IgD-negative memory B cell (primary cell): ENCODE results near the gene SMAD4. TPM values are rescaled to one million over a fixed set of nuclear protein-coding genes. Genes with fewer than 3 reads are reported as not detected.

Source experiments
- H3K27ac Mint-ChIP-seq, 3 donors: one replicate each; pipeline ENCODE4 v1.8.0; 2020 to 2022; ENCODE audit warnings: mild to moderate bottlenecking in 3 of 3, mixed read lengths in 3 of 3, moderate library complexity in 1 of 3
- H3K27me3 Mint-ChIP-seq: one replicate; pipeline ENCODE4 v1.8.0; 2021; ENCODE audit warnings: mixed read lengths
- H3K36me3 Mint-ChIP-seq: one replicate; pipeline ENCODE4 v1.8.0; 2020; ENCODE audit warnings: mild to moderate bottlenecking, mixed read lengths
- H3K4me1 Mint-ChIP-seq, 3 donors: one replicate each; pipeline ENCODE4 v1.8.0; 2020 to 2022; ENCODE audit warnings: mixed read lengths in 3 of 3, mild to moderate bottlenecking in 1 of 3
- H3K4me3 Mint-ChIP-seq, 4 donors: one replicate each; pipeline ENCODE4 v1.8.0; 2020 to 2022; ENCODE audit warnings: mild to moderate bottlenecking in 4 of 4, mixed read lengths in 4 of 4, moderate library complexity in 3 of 4
- H3K9me3 Mint-ChIP-seq, 3 donors: one replicate each; pipeline ENCODE4 v1.8.0; 2020 to 2021; ENCODE audit warnings: mixed read lengths in 3 of 3, mild to moderate bottlenecking in 1 of 3
- polyA plus RNA-seq: library from polyadenylated mRNA; unstranded; fragments of 300-500 nt; fragmentation: Illumina TruSeq; gene quantifications from one replicate; pipeline ENCODE4 v1.2.3, GENCODE V29; 2021

The SMAD4 gene
- polyA plus RNA-seq, 1 donor from 2014 or later, result 54.7 TPM

- Mint-ChIP-seq H3K27me3 (no peaks in the 10 kb centered on the region), H3K4me1 (no peaks in the 10 kb centered on the region), H3K9me3 (no peaks in the 10 kb centered on the region), H3K27ac (no peak overlapping the region), H3K4me3 (no peak overlapping the region), H3K36me3 (peaks cover 3% of the 10 kb centered on the region)
Measured at GRCh38 chr18:51009072-51009471, 20.9 kb upstream of the SMAD4 start.

GRCh38 chr18:51010218-51010617 is 19.8 kb upstream of the SMAD4 start:
- H3K27ac Mint-ChIP-seq, result no peak overlapping the region
- H3K36me3 Mint-ChIP-seq, result peaks cover 9% of the 10 kb centered on the region
- no peaks in the 10 kb centered on the region for H3K27me3 Mint-ChIP-seq
- no peaks in the 10 kb centered on the region for H3K4me1 Mint-ChIP-seq
- H3K9me3 Mint-ChIP-seq, result no peaks in the 10 kb centered on the region
- no peak overlapping the region for H3K4me3 Mint-ChIP-seq

- no peaks in the 10 kb centered on the region for H3K4me1 Mint-ChIP-seq
- no peak overlapping the region for H3K4me3 Mint-ChIP-seq
- no peak overlapping the region for H3K27ac Mint-ChIP-seq
- H3K36me3 Mint-ChIP-seq, result peaks cover 9% of the 10 kb centered on the region
- H3K27me3 Mint-ChIP-seq, result no peaks in the 10 kb centered on the region
- H3K9me3 Mint-ChIP-seq, result no peaks in the 10 kb centered on the region
Measured at GRCh38 chr18:51011709-51012108, 18.3 kb upstream of the SMAD4 start.

GRCh38 chr18:51012441-51012840 is 17.6 kb upstream of the SMAD4 start:
- Mint-ChIP-seq H3K4me3 (no peak overlapping the region), H3K27me3 (no peaks in the 10 kb centered on the region), H3K9me3 (no peaks in the 10 kb centered on the region), H3K27ac (peak overlapping the region in 1 of 3 donors; percentile 24), H3K36me3 (peaks cover 9% of the 10 kb centered on the region), H3K4me1 (no peaks in the 10 kb centered on the region)

- no peaks in the 10 kb centered on the region for H3K9me3 Mint-ChIP-seq
- H3K4me1 Mint-ChIP-seq, result no peaks in the 10 kb centered on the region
- H3K4me3 Mint-ChIP-seq, result no peak overlapping the region
- H3K36me3 Mint-ChIP-seq, result peaks cover 9% of the 10 kb centered on the region
- H3K27ac Mint-ChIP-seq, result no peak overlapping the region
- no peaks in the 10 kb centered on the region for H3K27me3 Mint-ChIP-seq
Measured at GRCh38 chr18:51013259-51013658, 16.8 kb upstream of the SMAD4 start.

GRCh38 chr18:51017140-51017879 is 12.7 kb upstream of the SMAD4 start:
- peaks cover 10% of the 10 kb centered on the region for H3K36me3 Mint-ChIP-seq
- H3K27me3 Mint-ChIP-seq, result no peaks in the 10 kb centered on the region
- peaks cover 0 to 2% (median 0%) of the 10 kb centered on the region in 3 donors for H3K4me1 Mint-ChIP-seq
- H3K9me3 Mint-ChIP-seq, result no peaks in the 10 kb centered on the region
- H3K4me3 Mint-ChIP-seq, result no peak overlapping the region
- no peak overlapping the region for H3K27ac Mint-ChIP-seq

- Mint-ChIP-seq H3K27me3 (no peaks in the 10 kb centered on the region), H3K36me3 (peaks cover 2% of the 10 kb centered on the region), H3K9me3 (peaks cover 0 to 4% (median 0%) of the 10 kb centered on the region in 3 donors), H3K4me3 (no peak overlapping the region), H3K27ac (no peak overlapping the region), H3K4me1 (peaks cover 1 to 5% (median 2%) of the 10 kb centered on the region in 3 donors)
Measured at GRCh38 chr18:51020536-51020935, 9.5 kb upstream of the SMAD4 start.

GRCh38 chr18:51021226-51021965 is 8.6 kb upstream of the SMAD4 start:
- Mint-ChIP-seq H3K4me1 (peaks cover 1 to 5% (median 2%) of the 10 kb centered on the region in 3 donors), H3K4me3 (no peak overlapping the region), H3K27ac (no peak overlapping the region), H3K36me3 (peaks cover 2% of the 10 kb centered on the region), H3K27me3 (no peaks in the 10 kb centered on the region), H3K9me3 (peaks cover 0 to 4% (median 0%) of the 10 kb centered on the region in 3 donors)

- no peak overlapping the region for H3K27ac Mint-ChIP-seq
- no peaks in the 10 kb centered on the region for H3K36me3 Mint-ChIP-seq
- no peaks in the 10 kb centered on the region for H3K27me3 Mint-ChIP-seq
- peaks cover 12 to 25% (median 17%) of the 10 kb centered on the region in 3 donors for H3K4me1 Mint-ChIP-seq
- H3K9me3 Mint-ChIP-seq, result peaks cover 0 to 4% (median 0%) of the 10 kb centered on the region in 3 donors
- no peak overlapping the region for H3K4me3 Mint-ChIP-seq
Measured at GRCh38 chr18:51025512-51025911, 4.5 kb upstream of the SMAD4 start.

- Mint-ChIP-seq H3K27ac (peak overlapping the region in 1 of 3 donors; percentile 98), H3K36me3 (no peaks in the 10 kb centered on the region), H3K4me1 (peaks cover 28 to 41% (median 36%) of the 10 kb centered on the region in 3 donors), H3K27me3 (no peaks in the 10 kb centered on the region), H3K9me3 (peaks cover 0 to 4% (median 0%) of the 10 kb centered on the region in 3 donors), H3K4me3 (peak overlapping the region in 3 of 4 donors; percentile 2 to 98 (median 43))
Measured at GRCh38 chr18:51028201-51028805, 1.7 kb upstream of the SMAD4 start.

GRCh38 chr18:51029378-51029693 is 677 bp upstream of the SMAD4 start:
- peak overlapping the region; percentile 97 to 98 (median 98) for H3K27ac Mint-ChIP-seq
- peaks cover 34 to 42% (median 37%) of the 10 kb centered on the region in 3 donors for H3K4me1 Mint-ChIP-seq
- peak overlapping the region; percentile 90 to 98 (median 97) for H3K4me3 Mint-ChIP-seq
- H3K27me3 Mint-ChIP-seq, result no peaks in the 10 kb centered on the region
- no peaks in the 10 kb centered on the region for H3K36me3 Mint-ChIP-seq
- no peaks in the 10 kb centered on the region for H3K9me3 Mint-ChIP-seq

GRCh38 chr18:51030537-51031258 is 685 bp downstream of the SMAD4 start:
- Mint-ChIP-seq H3K27ac (peak overlapping the region; percentile 92 to 97 (median 95)), H3K4me1 (peaks cover 36 to 54% (median 47%) of the 10 kb centered on the region in 3 donors), H3K36me3 (no peaks in the 10 kb centered on the region), H3K9me3 (no peaks in the 10 kb centered on the region), H3K27me3 (no peaks in the 10 kb centered on the region), H3K4me3 (peak overlapping the region; percentile 91 to 97 (median 94))

- H3K9me3 Mint-ChIP-seq, result no peaks in the 10 kb centered on the region
- H3K4me1 Mint-ChIP-seq, result peaks cover 41 to 62% (median 53%) of the 10 kb centered on the region in 3 donors
- H3K27me3 Mint-ChIP-seq, result no peaks in the 10 kb centered on the region
- no peaks in the 10 kb centered on the region for H3K36me3 Mint-ChIP-seq
- peak overlapping the region in 1 of 3 donors; percentile 92 for H3K27ac Mint-ChIP-seq
- peak overlapping the region; percentile 45 to 94 (median 90) for H3K4me3 Mint-ChIP-seq
Measured at GRCh38 chr18:51032193-51032592, 2.2 kb downstream of the SMAD4 start.

GRCh38 chr18:51037230-51037629 is 7.2 kb downstream of the SMAD4 start:
- Mint-ChIP-seq H3K27ac (peak overlapping the region in 1 of 3 donors; percentile 56), H3K9me3 (no peaks in the 10 kb centered on the region), H3K36me3 (no peaks in the 10 kb centered on the region), H3K4me3 (no peak overlapping the region), H3K27me3 (no peaks in the 10 kb centered on the region), H3K4me1 (peaks cover 45 to 63% (median 58%) of the 10 kb centered on the region in 3 donors)

- no peaks in the 10 kb centered on the region for H3K9me3 Mint-ChIP-seq
- H3K27me3 Mint-ChIP-seq, result no peaks in the 10 kb centered on the region
- H3K27ac Mint-ChIP-seq, result peak overlapping the region in 1 of 3 donors; percentile 56
- no peaks in the 10 kb centered on the region for H3K36me3 Mint-ChIP-seq
- peaks cover 44 to 65% (median 56%) of the 10 kb centered on the region in 3 donors for H3K4me1 Mint-ChIP-seq
- H3K4me3 Mint-ChIP-seq, result peak overlapping the region in 1 of 4 donors; percentile 75
Measured at GRCh38 chr18:51038110-51038509, 8.1 kb downstream of the SMAD4 start.
